Pancreas (tissue), 10 donors: ENCODE data around the gene CDH26. TPM values are rescaled to one million over a fixed set of nuclear protein-coding genes. Genes with fewer than 3 reads are reported as not detected.

Experiments
- ATAC-seq, 4 donors: fragments of 200-7000 bp; cut with Tn5 transposase; one replicate each; pipeline versions ENCODE4 v1.8.0 to v1.9.1; 2020; ENCODE audit warnings: mild to moderate bottlenecking in 4 of 4, moderate library complexity in 4 of 4
- DNase-seq, 6 donors: peaks; one replicate each; pipeline ENCODE4 v3.0.0-alpha.2; 2020
- FAIRE-seq: peaks from 2 replicates; lab custom pipeline; 2012; peaks lifted over from hg19 to GRCh38; lab: Jason Lieb, UNC
- H3K27ac ChIP-seq, 4 donors: fragments of 200-600 bp; sonication (generic); 1 replicate in 3 of 4; 2 replicates in 1 of 4; pipeline versions ENCODE4 v1.5.0 to v1.8.0; 2020
- H3K27me3 ChIP-seq, 4 donors: fragments of 200-600 bp; one replicate each; pipeline ENCODE4 v1.8.0; 2021
- H3K36me3 ChIP-seq, 3 donors: fragments of 200-600 bp; sonication (generic) in 1 of 3; one replicate each; pipeline versions ENCODE4 v1.5.0 to v1.8.0; 2020 to 2021
- H3K4me1 ChIP-seq, 3 donors: fragments of 200-600 bp; one replicate each; pipeline ENCODE4 v1.8.0; 2021
- H3K4me3 ChIP-seq, 4 donors: fragments of 200-600 bp; sonication (generic) in 2 of 4; one replicate each; pipeline versions ENCODE4 v1.5.0 to v1.8.0; 2020 to 2021
- H3K9me3 ChIP-seq, 4 donors: fragments of 200-600 bp; one replicate each; pipeline ENCODE4 v1.8.0; 2021
- CTCF ChIP-seq, 4 donors: fragments of 200-600 bp; sonication (generic) in 3 of 4; IDR thresholded peaks; one replicate each; pipeline versions ENCODE4 v1.5.0 to v1.8.0; 2021; ENCODE audit warnings: antibody characterized with exemption in 4 of 4
- WGBS, 2 donors: extraction: QIAGEN DNeasy Blood & Tissue Kit; methylation state at CpG; one replicate each; pipeline ENCODE4 v1.1.7; 2013; 5-methylcytosine and 5-hydroxymethylcytosine counted together
- intact Hi-C, 3 donors: fragments of 100-400 bp; cut with DNase I; formaldehyde crosslinking; loops; one replicate each; pipeline versions ENCODE4 v1.11.1 to v1.14.2; 2022
- polyA plus RNA-seq, 2 donors: library from polyadenylated mRNA; stranded (reverse); fragments of 200-250 nt; gene quantifications; one replicate each; pipeline ENCODE4 v1.2.3, GENCODE V29; 2013
- total RNA-seq, 6 donors: library from RNA; stranded (reverse); fragmentation: NEBNext Ultra II Directional in 4 of 6; extraction: Animal tissue kit (Norgen Biotek cat#: 25700) in 4 of 6; gene quantifications; one replicate each; pipeline versions ENCODE4 v1.2.1 to v1.2.4, GENCODE V29; 2021 to 2023
- donor health status: healthy with polysubstance abuse.
- donor health status: DM: no; HTN: no; CAD: no; lungs with moderate emphysema.
- donor health status: DM: no; HTN: no; CAD: no.
- donor health status: control.
- donor health status: control.
- donor health status: Bipolar disorder and iron deficiency.
- donor health status: DM: yes; HTN: yes; CAD: no.
- donor health status: DM: no; HTN: no; CAD: no.
- donor health status: DM: no; HTN: no; CAD: no.
- donor health status: DM: yes; HTN: yes; CAD: no.

CDH26 gene
- total and polyA plus RNA-seq, 8 donors = 0.13 to 1.1 (median 0.48) TPM

GRCh38 chr20:60008130-60008808, 50.0 kb downstream of the CDH26 start:
- no peak for TF ChIP-seq CTCF (IDR thresholded peaks at IDR 0.05)
- intact Hi-C loops = no loop called here
- no peak for FAIRE-seq
- WGBS, 2 donors = 65 to 77% methylated on average over 3 of the region's 3 CpGs
- H3K4me3 ChIP-seq = no peak overlapping the region
- H3K9me3 ChIP-seq = no peaks in the 10 kb centered on the region
- no peak overlapping the region for H3K27ac ChIP-seq
- ATAC-seq = peak in 2 of 4 donors; percentile 20 to 77
- no peaks in the 10 kb centered on the region for H3K27me3 ChIP-seq
- H3K36me3 ChIP-seq = no peaks in the 10 kb centered on the region
- no peaks in the 10 kb centered on the region for H3K4me1 ChIP-seq
- DNase-seq = no peak

- DNase-seq (no peak), ATAC-seq (no peak), FAIRE-seq (no peak)
- Histone ChIP-seq H3K4me3 (no peak overlapping the region), H3K27ac (no peak overlapping the region), H3K36me3 (no peaks in the 10 kb centered on the region), H3K9me3 (no peaks in the 10 kb centered on the region), H3K4me1 (no peaks in the 10 kb centered on the region), H3K27me3 (no peaks in the 10 kb centered on the region)
- 90 to 94% methylated on average over 13 of the region's 13 CpGs for WGBS, 2 donors
- intact Hi-C loops = no loop called here
- TF ChIP-seq CTCF (IDR thresholded peaks at IDR 0.05) = no peak
Measured at GRCh38 chr20:60009318-60009717, 51.1 kb downstream of the CDH26 start.

- Histone ChIP-seq H3K4me1 (no peaks in the 10 kb centered on the region), H3K4me3 (no peak overlapping the region), H3K36me3 (no peaks in the 10 kb centered on the region), H3K9me3 (no peaks in the 10 kb centered on the region), H3K27me3 (no peaks in the 10 kb centered on the region), H3K27ac (no peak overlapping the region)
- ATAC-seq (no peak), FAIRE-seq (no peak), DNase-seq (no peak)
- 78 to 87% methylated on average over 14 of the region's 14 CpGs for WGBS, 2 donors
- TF ChIP-seq CTCF (IDR thresholded peaks at IDR 0.05) = no peak
- intact Hi-C loops = no loop called here
Measured at GRCh38 chr20:60009826-60010616, 51.8 kb downstream of the CDH26 start.

GRCh38 chr20:60010689-60011458, 52.7 kb downstream of the CDH26 start:
- no peak for TF ChIP-seq CTCF (IDR thresholded peaks at IDR 0.05)
- 88 to 95% methylated on average over 12 of the region's 12 CpGs for WGBS, 2 donors
- no peaks in the 10 kb centered on the region for H3K4me1 ChIP-seq
- intact Hi-C loops = no loop called here
- H3K27ac ChIP-seq = no peak overlapping the region
- H3K9me3 ChIP-seq = no peaks in the 10 kb centered on the region
- DNase-seq (no peak), FAIRE-seq (no peak), ATAC-seq (no peak)
- no peaks in the 10 kb centered on the region for H3K36me3 ChIP-seq
- no peaks in the 10 kb centered on the region for H3K27me3 ChIP-seq
- no peak overlapping the region for H3K4me3 ChIP-seq
